Kidney epithelial cell (primary cell): ENCODE measurements around the gene ANKRD40. TPM values are rescaled to one million over a fixed set of nuclear protein-coding genes. Genes with fewer than 3 reads are reported as not detected.

Source experiments
- DNase-seq: peaks from one replicate; pipeline ENCODE4 v3.0.0-alpha.2; 2010; ENCODE audit warnings: low read depth
- H3K27me3 ChIP-seq: 2 replicates; pipeline ENCODE4 v1.6.0; 2011; ENCODE audit warnings: low read length; ENCODE audit not compliant: control insufficient read depth, insufficient read depth
- H3K36me3 ChIP-seq: 2 replicates; pipeline ENCODE4 v1.5.1; 2011; ENCODE audit warnings: low read length; ENCODE audit not compliant: control insufficient read depth, insufficient read depth
- H3K4me3 ChIP-seq: 2 replicates; pipeline ENCODE4 v1.5.1; 2011; ENCODE audit warnings: low read depth, mild to moderate bottlenecking, control low read depth, low read length
- total RNA-seq: library from RNA; depleted of rRNA; stranded (reverse); fragments of >200 nt; gene quantifications from 2 replicates; pipeline ENCODE4 v1.2.3, GENCODE V29; 2015
- TF ChIP-seq, protein P1 (sequence below): IDR thresholded peaks from 2 replicates; pipeline ENCODE4 v1.5.1; 2011; ENCODE audit warnings: mild to moderate bottlenecking, moderate library complexity, low read length, control low read depth, inconsistent platforms; ENCODE audit not compliant: insufficient read depth, poor library complexity, severe bottlenecking

ANKRD40 gene
- total RNA-seq, 1 donor from 2014 or later: 30.7 TPM

DNA sequence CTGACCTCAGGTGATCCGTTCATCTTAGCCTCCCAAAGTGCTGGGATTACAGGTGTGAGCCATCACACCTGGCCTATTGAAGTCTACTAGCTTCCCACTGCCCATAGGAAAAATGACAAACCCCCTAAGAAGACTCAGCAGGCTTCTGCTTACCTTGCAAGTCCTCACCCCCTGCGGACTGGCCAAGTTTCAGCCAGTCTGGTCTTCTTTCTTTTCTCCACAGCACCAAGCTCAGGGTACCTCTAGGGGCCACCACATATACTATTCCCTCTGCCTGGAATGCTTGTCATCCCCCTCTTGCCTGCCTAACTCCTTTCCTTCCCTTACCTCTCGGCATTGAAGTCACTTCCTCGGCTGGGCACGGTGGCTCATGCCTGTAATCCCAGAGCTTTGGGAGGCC, 41.9 kb downstream of the ANKRD40 start:
- DNase-seq: no peak
- Histone ChIP-seq H3K4me3 (no peak overlapping the region), H3K36me3 (peaks cover 2% of the 10 kb centered on the region), H3K27me3 (no peaks in the 10 kb centered on the region)
- TF ChIP-seq, protein P1, sequence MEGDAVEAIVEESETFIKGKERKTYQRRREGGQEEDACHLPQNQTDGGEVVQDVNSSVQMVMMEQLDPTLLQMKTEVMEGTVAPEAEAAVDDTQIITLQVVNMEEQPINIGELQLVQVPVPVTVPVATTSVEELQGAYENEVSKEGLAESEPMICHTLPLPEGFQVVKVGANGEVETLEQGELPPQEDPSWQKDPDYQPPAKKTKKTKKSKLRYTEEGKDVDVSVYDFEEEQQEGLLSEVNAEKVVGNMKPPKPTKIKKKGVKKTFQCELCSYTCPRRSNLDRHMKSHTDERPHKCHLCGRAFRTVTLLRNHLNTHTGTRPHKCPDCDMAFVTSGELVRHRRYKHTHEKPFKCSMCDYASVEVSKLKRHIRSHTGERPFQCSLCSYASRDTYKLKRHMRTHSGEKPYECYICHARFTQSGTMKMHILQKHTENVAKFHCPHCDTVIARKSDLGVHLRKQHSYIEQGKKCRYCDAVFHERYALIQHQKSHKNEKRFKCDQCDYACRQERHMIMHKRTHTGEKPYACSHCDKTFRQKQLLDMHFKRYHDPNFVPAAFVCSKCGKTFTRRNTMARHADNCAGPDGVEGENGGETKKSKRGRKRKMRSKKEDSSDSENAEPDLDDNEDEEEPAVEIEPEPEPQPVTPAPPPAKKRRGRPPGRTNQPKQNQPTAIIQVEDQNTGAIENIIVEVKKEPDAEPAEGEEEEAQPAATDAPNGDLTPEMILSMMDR: no peak

DNA sequence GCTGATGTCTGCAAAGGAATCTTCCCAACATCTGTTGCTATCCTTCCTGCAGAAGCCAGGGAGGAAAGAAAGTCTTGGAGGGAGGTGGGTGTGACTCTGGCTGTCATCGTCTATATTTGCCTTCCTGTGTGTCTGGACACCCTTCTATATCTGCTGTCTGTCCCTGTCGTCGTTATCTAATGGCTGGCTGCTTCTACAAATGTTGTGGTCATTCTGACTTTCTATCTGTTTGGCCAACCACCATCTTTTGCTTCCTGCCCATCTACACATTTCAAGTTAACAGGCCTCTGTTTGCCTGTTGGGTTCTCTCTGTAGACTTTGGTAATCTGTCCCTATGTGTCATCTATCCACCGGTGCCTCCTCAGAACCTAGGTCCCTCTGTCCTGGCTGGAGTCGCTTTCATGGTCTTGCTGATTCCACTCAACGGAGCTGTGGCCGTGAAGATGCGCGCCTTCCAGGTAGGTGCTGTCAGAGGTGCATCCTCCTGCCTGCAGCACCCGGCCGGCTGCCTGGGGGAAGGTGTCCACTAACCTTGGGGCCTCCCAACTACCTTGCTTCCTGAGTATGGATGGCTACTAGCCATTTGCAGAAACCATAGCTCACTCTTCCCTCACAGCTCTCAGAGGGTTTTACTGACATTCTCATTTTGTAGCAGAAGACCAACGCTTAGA, 42.8 kb downstream of the ANKRD40 start:
- Histone ChIP-seq H3K27me3 (no peaks in the 10 kb centered on the region), H3K4me3 (no peak overlapping the region), H3K36me3 (peaks cover 2% of the 10 kb centered on the region)
- TF ChIP-seq, protein P1: no peak
- no peak for DNase-seq

DNA sequence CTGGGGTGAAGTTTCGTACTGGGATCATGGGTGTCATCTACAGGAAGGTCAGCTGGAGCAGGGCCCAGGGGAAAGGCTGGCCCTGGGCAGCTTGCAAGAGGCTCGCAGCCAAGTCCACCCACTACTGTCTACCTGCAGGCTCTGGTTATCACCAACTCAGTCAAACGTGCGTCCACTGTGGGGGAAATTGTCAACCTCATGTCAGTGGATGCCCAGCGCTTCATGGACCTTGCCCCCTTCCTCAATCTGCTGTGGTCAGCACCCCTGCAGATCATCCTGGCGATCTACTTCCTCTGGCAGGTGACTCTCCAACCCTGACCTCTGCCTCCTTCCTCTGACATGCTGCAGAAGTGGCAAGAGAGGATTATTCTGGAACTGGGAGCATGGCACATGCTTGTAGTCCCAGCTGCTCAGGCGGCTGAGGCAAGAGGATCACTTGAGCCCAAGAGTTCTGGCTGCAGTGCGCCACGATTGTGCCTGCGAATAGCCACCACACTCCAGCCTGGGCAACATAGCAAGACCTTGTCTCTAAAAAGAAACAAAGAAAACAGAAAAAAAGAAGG, 43.8 kb downstream of the ANKRD40 start:
- Histone ChIP-seq H3K4me3 (no peak overlapping the region), H3K27me3 (no peaks in the 10 kb centered on the region), H3K36me3 (peaks cover 2% of the 10 kb centered on the region)
- TF ChIP-seq, protein P1: no peak
- no peak for DNase-seq

DNA sequence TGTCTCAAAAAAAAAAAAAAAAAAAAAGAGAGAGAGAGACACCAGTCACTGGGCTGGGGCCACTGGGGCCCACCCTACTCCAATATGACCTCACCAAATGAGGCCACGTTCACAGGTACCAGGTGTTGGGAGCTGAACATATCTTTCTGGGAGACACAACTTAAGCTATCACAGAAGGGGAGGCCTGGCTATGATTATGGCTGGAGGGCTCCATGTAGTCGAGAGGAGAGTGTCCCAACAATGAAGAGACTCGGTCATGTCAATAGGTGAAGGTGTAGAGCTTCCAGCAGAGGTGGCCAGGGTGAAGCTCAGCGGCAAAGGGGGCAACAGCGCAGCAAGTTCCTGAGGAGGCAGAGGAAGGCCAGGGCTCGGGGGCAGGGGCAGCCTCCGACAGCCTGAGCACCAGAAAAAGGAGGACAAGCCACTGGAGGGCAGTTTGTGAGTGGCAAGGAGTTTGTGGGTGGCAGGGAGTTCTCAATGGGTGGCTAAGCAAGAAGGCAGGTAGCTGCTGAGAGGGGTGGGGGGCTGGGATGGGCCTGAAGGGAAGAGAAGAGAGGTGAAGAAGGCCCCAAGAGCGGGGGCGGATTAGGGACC, 45.0 kb downstream of the ANKRD40 start:
- TF ChIP-seq, protein P1: no peak
- Histone ChIP-seq H3K36me3 (peaks cover 2% of the 10 kb centered on the region), H3K27me3 (no peaks in the 10 kb centered on the region), H3K4me3 (no peak overlapping the region)
- no peak for DNase-seq

DNA sequence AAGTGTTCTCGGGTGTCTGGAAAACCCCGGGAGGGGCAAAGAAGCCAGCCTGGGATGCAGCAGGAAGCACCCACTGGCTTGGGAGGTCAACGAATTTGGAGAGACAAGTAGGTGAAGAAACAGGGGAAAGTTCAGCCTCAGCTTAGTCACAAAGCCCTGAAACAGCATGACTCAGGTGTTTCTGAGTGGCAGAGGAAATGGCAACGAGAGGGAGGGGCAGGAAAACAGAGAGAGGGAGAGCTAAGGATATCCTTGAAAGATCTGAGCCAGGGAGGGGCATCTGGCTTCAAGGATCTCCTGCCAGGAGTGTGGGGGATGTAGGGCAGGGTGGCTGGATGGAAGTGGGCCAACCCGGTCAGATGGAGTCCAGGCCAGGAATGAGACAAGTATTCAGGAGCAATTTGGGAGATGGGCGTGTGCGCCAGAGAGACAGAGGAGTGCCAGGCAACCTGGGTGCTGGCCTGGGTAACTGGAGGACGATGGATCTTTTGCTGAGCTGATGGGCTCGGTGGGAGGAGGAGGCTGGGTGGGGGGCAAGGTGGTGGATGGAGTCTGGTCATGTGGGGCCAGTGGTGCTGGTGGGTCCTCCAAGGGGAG, 45.8 kb downstream of the ANKRD40 start:
- TF ChIP-seq, protein P1: no peak
- Histone ChIP-seq H3K4me3 (no peak overlapping the region), H3K36me3 (peaks cover 2% of the 10 kb centered on the region), H3K27me3 (no peaks in the 10 kb centered on the region)
- DNase-seq: peak; percentile 77

DNA sequence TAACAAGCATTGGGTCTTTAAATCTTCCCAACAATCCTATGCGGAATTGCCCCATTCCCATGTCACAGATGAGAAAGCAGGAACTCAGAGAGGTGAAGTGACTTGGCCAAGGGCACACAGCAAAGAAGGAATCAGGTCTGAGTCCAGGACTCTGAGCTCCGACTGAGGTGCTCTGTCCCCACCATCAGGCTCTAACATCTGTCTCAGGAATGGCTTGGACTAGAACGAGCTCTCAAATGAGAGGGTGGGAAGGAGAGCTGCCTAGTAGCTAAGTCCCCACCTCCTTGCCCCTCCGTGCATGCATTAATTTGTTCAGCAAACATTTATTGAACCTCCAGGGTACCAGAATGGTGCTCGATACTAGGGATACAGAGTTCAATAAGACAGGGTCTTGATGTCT, 46.4 kb downstream of the ANKRD40 start:
- Histone ChIP-seq H3K4me3 (no peak overlapping the region), H3K27me3 (no peaks in the 10 kb centered on the region), H3K36me3 (peaks cover 2% of the 10 kb centered on the region)
- TF ChIP-seq, protein P1: no peak
- no peak for DNase-seq
